Left ventricle myocardium inferior (tissue), 1 donor: Measurements from ENCODE around the gene KCNN3. TPM values are rescaled to one million over a fixed set of nuclear protein-coding genes. Genes with fewer than 3 reads are reported as not detected.

Source experiments
- DNase-seq: peaks from one replicate; pipeline ENCODE4 v3.0.0-alpha.2; 2020
- H3K27ac ChIP-seq: fragments of 200-600 bp; replicated peaks from 2 replicates; pipeline ENCODE4 v1.8.0; 2021
- H3K27me3 ChIP-seq: fragments of 200-600 bp; 2 replicates; pipeline ENCODE4 v1.8.0; 2021; ENCODE audit warnings: low read depth
- H3K36me3 ChIP-seq: fragments of 200-600 bp; 2 replicates; pipeline ENCODE4 v1.8.0; 2021
- H3K4me1 ChIP-seq: fragments of 200-600 bp; 2 replicates; pipeline ENCODE4 v1.8.0; 2021
- H3K4me3 ChIP-seq: fragments of 200-600 bp; 2 replicates; pipeline ENCODE4 v1.8.0; 2021; ENCODE audit warnings: mild to moderate bottlenecking, moderate library complexity
- H3K9me3 ChIP-seq: fragments of 200-600 bp; replicated peaks from 2 replicates; pipeline ENCODE4 v1.8.0; 2021
- intact Hi-C: fragments of 100-400 bp; cut with micrococcal nuclease; formaldehyde crosslinking; loops from one replicate; pipeline ENCODE4 v1.11.0; 2022
- total RNA-seq: library from RNA; stranded (reverse); fragmentation: NEBNext Ultra II Directional; extraction: Animal tissue kit (Norgen Biotek cat#: 25700); gene quantifications from one replicate; pipeline ENCODE4 v1.2.1, GENCODE V29; 2021
- TF ChIP-seq, protein P1 (sequence below): fragments of 200-600 bp; IDR thresholded peaks from 2 replicates; pipeline ENCODE4 v1.8.0; 2021; ENCODE audit warnings: antibody characterized with exemption, mild to moderate bottlenecking, borderline replicate concordance
- donor health status: DM: no; HTN: yes; CAD: no; lungs with severe emphysema.

Gene KCNN3
- total RNA-seq, 1 donor from 2014 or later, result 4.8 TPM

DNA sequence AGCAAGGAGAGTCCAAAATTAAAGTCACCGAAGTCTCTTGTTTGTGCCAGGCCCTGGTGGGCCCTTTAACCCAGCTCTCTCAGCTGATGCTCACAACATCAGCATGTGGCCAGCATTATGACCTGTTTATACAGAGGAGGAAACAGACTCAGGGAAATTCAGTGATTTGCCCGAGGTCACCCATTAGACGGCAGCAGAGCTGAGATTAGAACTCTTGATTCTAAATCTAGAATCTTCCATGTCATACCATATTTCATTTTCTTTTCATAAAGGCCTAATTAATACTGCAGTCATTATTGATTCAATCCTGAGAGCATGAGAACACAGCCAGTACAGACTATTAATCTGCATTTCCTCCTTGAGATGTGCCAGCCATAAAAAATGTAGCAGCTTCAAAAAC lies 63.7 kb downstream of the KCNN3 start:
- H3K36me3 ChIP-seq, result no peaks in the 10 kb centered on the region
- no peak for DNase-seq
- H3K27ac ChIP-seq, result peak overlapping the region; percentile 82
- H3K27me3 ChIP-seq, result peaks cover 20% of the 10 kb centered on the region
- H3K4me3 ChIP-seq, result no peak overlapping the region
- TF ChIP-seq, protein P1, sequence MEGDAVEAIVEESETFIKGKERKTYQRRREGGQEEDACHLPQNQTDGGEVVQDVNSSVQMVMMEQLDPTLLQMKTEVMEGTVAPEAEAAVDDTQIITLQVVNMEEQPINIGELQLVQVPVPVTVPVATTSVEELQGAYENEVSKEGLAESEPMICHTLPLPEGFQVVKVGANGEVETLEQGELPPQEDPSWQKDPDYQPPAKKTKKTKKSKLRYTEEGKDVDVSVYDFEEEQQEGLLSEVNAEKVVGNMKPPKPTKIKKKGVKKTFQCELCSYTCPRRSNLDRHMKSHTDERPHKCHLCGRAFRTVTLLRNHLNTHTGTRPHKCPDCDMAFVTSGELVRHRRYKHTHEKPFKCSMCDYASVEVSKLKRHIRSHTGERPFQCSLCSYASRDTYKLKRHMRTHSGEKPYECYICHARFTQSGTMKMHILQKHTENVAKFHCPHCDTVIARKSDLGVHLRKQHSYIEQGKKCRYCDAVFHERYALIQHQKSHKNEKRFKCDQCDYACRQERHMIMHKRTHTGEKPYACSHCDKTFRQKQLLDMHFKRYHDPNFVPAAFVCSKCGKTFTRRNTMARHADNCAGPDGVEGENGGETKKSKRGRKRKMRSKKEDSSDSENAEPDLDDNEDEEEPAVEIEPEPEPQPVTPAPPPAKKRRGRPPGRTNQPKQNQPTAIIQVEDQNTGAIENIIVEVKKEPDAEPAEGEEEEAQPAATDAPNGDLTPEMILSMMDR, result no peak
- H3K4me1 ChIP-seq, result peaks cover 66% of the 10 kb centered on the region
- intact Hi-C loops, result no loop called here
- H3K9me3 ChIP-seq, result no peaks in the 10 kb centered on the region

DNA sequence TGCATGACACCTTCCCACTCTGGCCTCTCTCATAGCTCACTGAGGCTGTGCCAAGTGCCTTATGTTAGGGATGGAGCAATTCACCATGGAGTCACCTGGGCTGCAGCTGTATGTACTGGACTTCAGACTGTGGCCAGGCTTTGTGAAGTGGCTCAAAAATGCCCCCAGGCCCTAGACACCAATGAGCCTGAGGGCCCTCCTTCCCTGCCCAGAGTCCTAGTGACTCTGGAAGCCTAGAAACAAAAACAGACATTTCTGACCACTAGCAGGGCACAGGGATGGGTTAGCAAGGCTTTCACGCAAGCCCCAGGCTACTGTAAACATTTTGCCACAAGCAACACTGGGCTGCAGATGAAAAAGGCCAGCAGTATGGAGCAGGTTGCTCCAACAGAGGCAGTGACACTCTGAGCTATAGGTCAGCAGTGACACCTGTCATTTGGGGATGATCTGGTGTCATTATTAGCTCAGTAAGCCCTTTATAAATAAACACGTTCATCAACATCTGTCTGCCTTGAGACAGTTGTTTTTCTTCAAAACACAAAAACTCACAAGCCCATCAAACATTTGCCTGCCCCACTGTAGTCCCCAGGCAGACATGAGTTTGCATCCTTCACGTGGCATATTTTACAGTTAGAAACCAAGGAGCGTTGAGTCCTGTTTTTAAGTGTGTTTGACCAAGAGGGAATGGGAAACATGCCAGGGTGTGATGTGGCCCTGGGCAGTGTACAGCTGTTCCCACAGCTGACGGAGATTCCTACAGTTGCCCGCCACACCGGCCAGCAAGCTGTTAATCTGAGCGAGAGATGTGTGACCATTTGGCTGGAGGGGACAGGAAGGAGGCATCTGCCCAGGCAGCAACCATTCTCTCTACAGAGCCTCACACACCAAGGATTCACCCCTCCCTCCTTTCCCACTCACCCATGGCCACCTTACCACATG lies 66.8 kb downstream of the KCNN3 start:
- intact Hi-C loops, result no loop called here
- Histone ChIP-seq H3K9me3 (no peaks in the 10 kb centered on the region), H3K36me3 (no peaks in the 10 kb centered on the region), H3K4me3 (no peak overlapping the region), H3K27ac (no peak overlapping the region), H3K27me3 (peaks cover 12% of the 10 kb centered on the region), H3K4me1 (peaks cover 41% of the 10 kb centered on the region)
- TF ChIP-seq, protein P1, result no peak
- DNase-seq, result no peak

DNA sequence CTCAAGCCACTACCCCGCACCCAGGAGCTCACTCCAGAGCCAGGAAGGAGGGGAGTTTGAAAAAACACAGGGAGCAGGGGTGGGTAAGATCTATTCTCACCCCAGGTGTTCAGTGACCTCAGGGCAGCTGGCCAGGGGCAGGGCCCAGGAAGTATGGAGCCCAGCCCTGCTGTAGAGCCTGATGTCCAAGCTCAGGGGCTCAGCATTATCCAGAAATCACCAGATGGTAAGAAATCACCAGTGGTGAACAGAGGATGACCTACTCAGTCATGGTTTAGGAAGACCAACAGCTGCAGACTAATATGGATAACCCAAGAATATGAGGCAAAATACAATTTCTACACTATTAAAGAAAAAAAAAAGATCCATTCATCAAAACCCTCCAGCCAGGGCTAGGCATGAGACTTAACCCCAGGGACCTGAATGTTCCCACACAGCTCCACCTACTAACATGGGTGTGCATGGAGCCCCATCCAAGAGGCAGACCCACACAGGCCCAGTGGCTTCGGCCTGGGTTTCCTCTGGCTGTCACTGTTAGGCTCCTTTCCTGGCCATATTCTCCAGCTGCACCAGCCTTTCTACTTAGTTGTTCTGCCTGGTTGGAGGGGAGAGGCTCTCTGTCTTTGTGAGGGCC lies 67.6 kb downstream of the KCNN3 start:
- DNase-seq, result no peak
- H3K4me3 ChIP-seq, result no peak overlapping the region
- H3K27ac ChIP-seq, result no peak overlapping the region
- no peaks in the 10 kb centered on the region for H3K9me3 ChIP-seq
- no peaks in the 10 kb centered on the region for H3K36me3 ChIP-seq
- H3K4me1 ChIP-seq, result peaks cover 33% of the 10 kb centered on the region
- TF ChIP-seq, protein P1, result no peak
- intact Hi-C loops, result no loop called here
- peaks cover 8% of the 10 kb centered on the region for H3K27me3 ChIP-seq

DNA sequence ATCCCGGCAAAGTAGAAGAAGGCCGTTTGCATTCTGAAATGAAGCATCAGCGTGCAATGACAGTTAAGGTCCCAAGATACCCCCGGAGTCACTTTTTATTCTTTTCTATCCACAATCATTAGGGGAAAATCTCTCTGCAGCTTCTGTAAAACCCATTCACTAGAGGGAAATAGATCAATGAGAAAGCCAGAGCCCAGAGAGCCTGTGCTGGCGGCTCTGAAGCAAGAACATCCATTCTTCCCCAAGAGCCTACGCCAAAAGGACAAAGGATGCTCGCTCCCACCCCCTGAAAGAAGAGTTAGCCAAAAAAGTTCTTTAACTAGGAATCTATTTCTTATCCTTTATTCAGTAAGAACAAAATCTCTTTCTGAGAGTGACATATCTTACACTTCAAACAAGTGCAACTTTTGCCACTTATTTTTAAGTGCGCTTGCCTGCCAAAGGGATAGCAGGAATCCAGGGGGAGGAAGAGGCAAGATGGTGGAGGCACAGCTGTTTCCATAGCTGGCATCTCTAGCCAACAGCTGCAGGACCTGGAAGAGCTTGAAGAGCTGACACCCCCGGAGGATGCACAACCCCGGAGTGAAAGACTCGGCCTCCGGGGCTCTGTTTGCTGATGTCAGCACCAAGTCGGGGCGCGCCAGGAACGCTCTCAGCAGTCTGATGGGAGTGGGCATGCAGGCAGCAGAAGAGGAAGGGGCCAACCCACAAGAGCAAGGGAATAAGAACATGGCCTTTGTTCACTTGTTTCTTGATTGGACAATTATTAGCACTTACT lies 68.7 kb downstream of the KCNN3 start:
- Histone ChIP-seq H3K27ac (no peak overlapping the region), H3K36me3 (no peaks in the 10 kb centered on the region), H3K4me3 (no peak overlapping the region), H3K9me3 (no peaks in the 10 kb centered on the region), H3K27me3 (peaks cover 8% of the 10 kb centered on the region), H3K4me1 (peaks cover 22% of the 10 kb centered on the region)
- TF ChIP-seq, protein P1, result no peak
- no peak for DNase-seq
- intact Hi-C loops, result no loop called here

DNA sequence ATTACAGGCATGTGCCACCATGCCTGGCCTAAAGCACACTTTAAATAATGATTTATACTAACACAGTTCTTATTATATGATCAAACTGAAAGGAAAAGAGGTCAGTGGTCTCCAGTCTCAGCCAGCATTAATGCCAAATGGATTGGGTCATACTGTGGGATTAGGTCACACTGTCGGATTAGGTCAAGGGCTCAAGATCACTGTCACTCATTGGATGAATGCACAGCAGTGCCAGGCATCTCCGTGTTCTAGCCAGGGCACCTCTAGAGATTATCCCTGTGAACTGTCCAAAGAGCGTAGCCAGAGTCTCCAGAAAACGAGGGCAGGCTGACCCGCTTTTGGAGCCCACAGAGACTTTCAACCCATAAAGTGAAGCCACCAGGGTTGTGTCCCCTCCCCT lies 70.9 kb downstream of the KCNN3 start:
- H3K27me3 ChIP-seq, result peaks cover 4% of the 10 kb centered on the region
- H3K36me3 ChIP-seq, result no peaks in the 10 kb centered on the region
- DNase-seq, result no peak
- no peaks in the 10 kb centered on the region for H3K9me3 ChIP-seq
- peaks cover 15% of the 10 kb centered on the region for H3K4me1 ChIP-seq
- H3K27ac ChIP-seq, result no peak overlapping the region
- intact Hi-C loops, result no loop called here
- no peak overlapping the region for H3K4me3 ChIP-seq
- TF ChIP-seq, protein P1, result no peak
